Fibroblast of skin of left quadriceps (primary cell): ENCODE measurements around the gene ADAMTS20.

Source experiments
- DNase-seq, 2 experiments: peaks; one replicate each; pipeline ENCODE4 v3.0.0-alpha.2; 2013; ENCODE audit warnings: low read depth in 2 of 2

ADAMTS20 gene

GRCh38 chr12:43493261-43493797 is 58.7 kb downstream of the ADAMTS20 start:
- no peak for DNase-seq

GRCh38 chr12:43482311-43483085 is 69.5 kb downstream of the ADAMTS20 start:
- no peak for DNase-seq

GRCh38 chr12:43480591-43480990 is 71.4 kb downstream of the ADAMTS20 start:
- no peak for DNase-seq

- no peak for DNase-seq
Observed at GRCh38 chr12:43462741-43463140, 89.3 kb downstream of the ADAMTS20 start.

- no peak for DNase-seq
Observed at GRCh38 chr12:43462080-43462479, 89.9 kb downstream of the ADAMTS20 start.

GRCh38 chr12:43459285-43459684 is 92.7 kb downstream of the ADAMTS20 start:
- no peak for DNase-seq

- no peak for DNase-seq
Observed at GRCh38 chr12:43453761-43454160, 98.2 kb downstream of the ADAMTS20 start.

- DNase-seq, result peak; percentile 22 to 25
Observed at GRCh38 chr12:43444940-43445564, 107.0 kb downstream of the ADAMTS20 start.

- DNase-seq, result no peak
Observed at GRCh38 chr12:43436597-43436996, 115.4 kb downstream of the ADAMTS20 start.

- no peak for DNase-seq
Observed at GRCh38 chr12:43434614-43435013, 117.4 kb downstream of the ADAMTS20 start.

GRCh38 chr12:43428088-43428600 is 123.9 kb downstream of the ADAMTS20 start:
- no peak for DNase-seq

- no peak for DNase-seq
Observed at GRCh38 chr12:43425361-43425760, 126.6 kb downstream of the ADAMTS20 start.

- DNase-seq, result no peak
Observed at GRCh38 chr12:43416981-43417380, 135.0 kb downstream of the ADAMTS20 start.

- peak; percentile 14 to 17 for DNase-seq
Observed at GRCh38 chr12:43407816-43408645, 144.0 kb downstream of the ADAMTS20 start.

- DNase-seq, result peak; percentile 19 to 27
Observed at GRCh38 chr12:43406801-43407200, 145.2 kb downstream of the ADAMTS20 start.

- DNase-seq, result no peak
Observed at GRCh38 chr12:43402436-43402835, 149.6 kb downstream of the ADAMTS20 start.

- no peak for DNase-seq
Observed at GRCh38 chr12:43401096-43401495, 150.9 kb downstream of the ADAMTS20 start.

- no peak for DNase-seq
Observed at GRCh38 chr12:43396671-43397070, 155.3 kb downstream of the ADAMTS20 start.

- no peak for DNase-seq
Observed at GRCh38 chr12:43392116-43392515, 159.9 kb downstream of the ADAMTS20 start.

- DNase-seq, result no peak
Observed at GRCh38 chr12:43381879-43382278, 170.1 kb downstream of the ADAMTS20 start.

GRCh38 chr12:43378448-43378847 is 173.6 kb downstream of the ADAMTS20 start:
- DNase-seq, result no peak

GRCh38 chr12:43370263-43370662 is 181.7 kb downstream of the ADAMTS20 start:
- peak; percentile 19 to 20 for DNase-seq
